Osteoblast (primary cell): ENCODE results near the gene ST6GALNAC3. TPM values are rescaled to one million over a fixed set of nuclear protein-coding genes. Genes with fewer than 3 reads are reported as not detected.

Experiments used
- DNase-seq: peaks from one replicate; pipeline ENCODE4 v3.0.0; 2011; ENCODE audit warnings: low spot score, mixed read lengths; ENCODE audit not compliant: insufficient read length; ENCODE audit errors: missing footprints
- H2AFZ ChIP-seq: 2 replicates; pipeline ENCODE4 v1.6.0; 2011; ENCODE audit warnings: mild to moderate bottlenecking, low read length
- H3K27ac ChIP-seq: 2 replicates; pipeline ENCODE4 v1.5.1; 2011; ENCODE audit warnings: mild to moderate bottlenecking, low read depth, low read length, moderate library complexity
- H3K27me3 ChIP-seq: 2 replicates; pipeline ENCODE4 v1.6.0; 2012; ENCODE audit warnings: mild to moderate bottlenecking, control low read depth, inconsistent platforms, low read length, moderate library complexity; ENCODE audit not compliant: insufficient read depth
- H3K36me3 ChIP-seq: 2 replicates; pipeline ENCODE4 v1.5.1; 2011; ENCODE audit warnings: mild to moderate bottlenecking, low read length, control low read depth, moderate library complexity; ENCODE audit not compliant: insufficient read depth
- H3K4me1 ChIP-seq: 2 replicates; pipeline ENCODE4 v1.5.1; 2011; ENCODE audit warnings: mild to moderate bottlenecking, low read length, control low read depth, moderate library complexity; ENCODE audit not compliant: insufficient read depth
- H3K4me2 ChIP-seq: 2 replicates; pipeline ENCODE4 v1.6.0; 2011; ENCODE audit warnings: mild to moderate bottlenecking, low read length; ENCODE audit not compliant: insufficient read depth
- H3K4me3 ChIP-seq: fragments of 200-600 bp; sonication (generic); 3 replicates; pipeline ENCODE4 v1.5.1; 2012; ENCODE audit warnings: mild to moderate bottlenecking, low read length, inconsistent platforms; ENCODE audit not compliant: insufficient read depth
- H3K79me2 ChIP-seq: 2 replicates; pipeline ENCODE4 v1.6.0; 2012; ENCODE audit warnings: mild to moderate bottlenecking, low read length, control low read depth, inconsistent platforms; ENCODE audit not compliant: insufficient read depth
- H3K9me3 ChIP-seq: 2 replicates; pipeline ENCODE4 v1.5.1; 2011; ENCODE audit warnings: low read depth, low read length, control low read depth
- H4K20me1 ChIP-seq: 2 replicates; pipeline ENCODE4 v1.6.0; 2012; ENCODE audit warnings: mild to moderate bottlenecking, low read length, control low read depth; ENCODE audit not compliant: insufficient read depth
- CTCF ChIP-seq: IDR thresholded peaks from 2 replicates; pipeline ENCODE4 v1.5.1; 2011; ENCODE audit warnings: mild to moderate bottlenecking, low read depth, low read length, moderate library complexity; ENCODE audit errors: extremely low read depth
- total RNA-seq: library from RNA; depleted of rRNA; stranded (reverse); fragments of >200 nt; gene quantifications from 2 replicates; pipeline ENCODE4 v1.2.3, GENCODE V29; 2012

ST6GALNAC3 gene
- total RNA-seq, 1 donor: not detected

GRCh38 chr1:76679534-76680152 lies 605.1 kb downstream of the ST6GALNAC3 start:
- no peak for TF ChIP-seq CTCF
- no peaks in the 10 kb centered on the region for H4K20me1 ChIP-seq
- no peaks in the 10 kb centered on the region for H3K79me2 ChIP-seq

DNA sequence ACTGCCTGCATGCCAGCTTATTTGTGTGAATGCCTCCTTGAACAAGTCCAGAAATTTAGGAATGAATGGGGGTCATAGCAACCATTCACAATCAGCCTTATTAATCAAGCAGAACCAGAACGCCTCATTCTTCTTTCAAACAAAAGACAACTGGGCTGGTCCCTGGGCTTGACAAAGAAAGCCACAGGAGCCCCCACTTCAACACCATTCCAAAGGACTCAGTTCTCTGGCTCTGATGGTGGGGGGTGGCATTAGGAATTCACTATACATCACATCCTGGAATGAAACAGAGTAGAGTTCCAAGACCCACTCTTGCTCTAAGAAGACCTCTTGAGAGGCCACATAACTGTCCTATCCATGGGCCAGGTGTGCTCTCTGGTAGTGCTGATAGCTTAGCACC lies 606.1 kb downstream of the ST6GALNAC3 start:
- Histone ChIP-seq H4K20me1 (no peaks in the 10 kb centered on the region), H2AFZ (no peak overlapping the region), H3K4me3 (no peak overlapping the region), H3K27ac (no peak overlapping the region), H3K4me1 (no peaks in the 10 kb centered on the region), H3K4me2 (no peak overlapping the region), H3K9me3 (no peaks in the 10 kb centered on the region), H3K79me2 (no peaks in the 10 kb centered on the region), H3K36me3 (no peaks in the 10 kb centered on the region), H3K27me3 (no peaks in the 10 kb centered on the region)
- TF ChIP-seq CTCF: no peak
- no peak for DNase-seq

More at GRCh38 chr1:76679534-76680152, 605.1 kb downstream of the ST6GALNAC3 start:
- Histone ChIP-seq H3K4me1 (no peaks in the 10 kb centered on the region), H2AFZ (no peak overlapping the region), H3K9me3 (no peaks in the 10 kb centered on the region), H3K27ac (no peak overlapping the region), H3K27me3 (no peaks in the 10 kb centered on the region), H3K4me2 (no peak overlapping the region), H3K4me3 (no peak overlapping the region), H3K36me3 (no peaks in the 10 kb centered on the region)
- DNase-seq: no peak

GRCh38 chr1:76682138-76682537 lies 607.6 kb downstream of the ST6GALNAC3 start:
- no peaks in the 10 kb centered on the region for H3K9me3 ChIP-seq

More at GRCh38 chr1:76682138-76682537, 607.6 kb downstream of the ST6GALNAC3 start:
- H3K36me3 ChIP-seq: no peaks in the 10 kb centered on the region
- no peak for TF ChIP-seq CTCF
- no peaks in the 10 kb centered on the region for H3K4me1 ChIP-seq
- DNase-seq: no peak
- no peak overlapping the region for H3K4me2 ChIP-seq
- H3K4me3 ChIP-seq: no peak overlapping the region
- H3K27ac ChIP-seq: no peak overlapping the region
- no peak overlapping the region for H2AFZ ChIP-seq
- H4K20me1 ChIP-seq: no peaks in the 10 kb centered on the region
- no peaks in the 10 kb centered on the region for H3K79me2 ChIP-seq
- H3K27me3 ChIP-seq: no peaks in the 10 kb centered on the region

Other genes starting within 250 kb of the ST6GALNAC3 start
- not detected in 2 replicates for gene ASB17, start 142.3 kb upstream of the ST6GALNAC3 start, total RNA-seq